Measurements from ENCODE around the gene MCL1.

The MCL1 gene

GRCh38 chr1:150551784-150552127 lies 27.7 kb downstream of the MCL1 start:
- no peaks in the 10 kb centered on the region; the same call in 1 of the 2 replicates for H3F3A ChIP-seq (ENCODE audit: insufficient read depth, low read length)
- H3K9ac ChIP-seq (ENCODE audit: low read length), result no peak overlapping the region
- H3K79me2 ChIP-seq (ENCODE audit: insufficient read depth, low read length), result no peaks in the 10 kb centered on the region
- no peak overlapping the region for H3K4me3 ChIP-seq (ENCODE audit: low read depth, low read length, poor library complexity, severe bottlenecking)
- H3K36me3 ChIP-seq (ENCODE audit: insufficient read depth, low read length), result no peaks in the 10 kb centered on the region
- H3K9me2 ChIP-seq (ENCODE audit: low read depth, low read length), result no peaks in the 10 kb centered on the region
- no peak for TF ChIP-seq EZH2 (IDR thresholded peaks at IDR 0.05; ENCODE audit: borderline replicate concordance, low read length)
- no peak for TF ChIP-seq CTCF (IDR thresholded peaks at IDR 0.05; ENCODE audit: low read length)
- no peak overlapping the region for H3K27ac ChIP-seq (ENCODE audit: low read depth, low read length, poor library complexity, severe bottlenecking)
- no peak overlapping the region for H2AFZ ChIP-seq (ENCODE audit: low read length)
- H3K9me3 ChIP-seq (ENCODE audit: low read length), result no peaks in the 10 kb centered on the region
- no peaks in the 10 kb centered on the region for H4K20me1 ChIP-seq (ENCODE audit: insufficient read depth, low read length)
- no peak overlapping the region for H3K4me2 ChIP-seq (ENCODE audit: low read length)
- peaks cover 5% of the 10 kb centered on the region; the same call in 1 of the 2 replicates for H3K27me3 ChIP-seq (ENCODE audit: insufficient read depth, low read length)
- H3K4me1 ChIP-seq (ENCODE audit: insufficient read depth, low read length, severe bottlenecking), result peaks cover 6% of the 10 kb centered on the region

GRCh38 chr1:150551051-150551783 lies 28.2 kb downstream of the MCL1 start:
- Histone ChIP-seq H3F3A (ENCODE audit: insufficient read depth, low read length) (no peaks in the 10 kb centered on the region; the same call in 1 of the 2 replicates), H3K4me1 (ENCODE audit: insufficient read depth, low read length, severe bottlenecking) (peaks cover 6% of the 10 kb centered on the region), H3K79me2 (ENCODE audit: insufficient read depth, low read length) (no peaks in the 10 kb centered on the region), H3K9me2 (ENCODE audit: low read depth, low read length) (no peaks in the 10 kb centered on the region), H2AFZ (ENCODE audit: low read length) (no peak overlapping the region), H3K9ac (ENCODE audit: low read length) (no peak overlapping the region), H3K36me3 (ENCODE audit: insufficient read depth, low read length) (no peaks in the 10 kb centered on the region), H3K4me3 (ENCODE audit: low read depth, low read length, poor library complexity, severe bottlenecking) (no peak overlapping the region), H4K20me1 (ENCODE audit: insufficient read depth, low read length) (no peaks in the 10 kb centered on the region), H3K27me3 (ENCODE audit: insufficient read depth, low read length) (peaks cover 5% of the 10 kb centered on the region; the same call in 1 of the 2 replicates), H3K4me2 (ENCODE audit: low read length) (no peak overlapping the region), H3K27ac (ENCODE audit: low read depth, low read length, poor library complexity, severe bottlenecking) (no peak overlapping the region), H3K9me3 (ENCODE audit: low read length) (no peaks in the 10 kb centered on the region)
- TF ChIP-seq CTCF (IDR thresholded peaks at IDR 0.05; ENCODE audit: low read length), result no peak
- TF ChIP-seq EZH2 (IDR thresholded peaks at IDR 0.05; ENCODE audit: borderline replicate concordance, low read length), result no peak

- no peak overlapping the region for H2AFZ ChIP-seq (ENCODE audit: low read length)
- no peaks in the 10 kb centered on the region for H3K9me2 ChIP-seq (ENCODE audit: low read depth, low read length)
- no peaks in the 10 kb centered on the region for H3K79me2 ChIP-seq (ENCODE audit: insufficient read depth, low read length)
- peaks cover 6% of the 10 kb centered on the region for H3K4me1 ChIP-seq (ENCODE audit: insufficient read depth, low read length, severe bottlenecking)
- H3K9ac ChIP-seq (ENCODE audit: low read length), result no peak overlapping the region
- peaks cover 5% of the 10 kb centered on the region; the same call in 1 of the 2 replicates for H3K27me3 ChIP-seq (ENCODE audit: insufficient read depth, low read length)
- no peaks in the 10 kb centered on the region; the same call in 1 of the 2 replicates for H3F3A ChIP-seq (ENCODE audit: insufficient read depth, low read length)
- H3K27ac ChIP-seq (ENCODE audit: low read depth, low read length, poor library complexity, severe bottlenecking), result no peak overlapping the region
- H3K4me3 ChIP-seq (ENCODE audit: low read depth, low read length, poor library complexity, severe bottlenecking), result no peak overlapping the region
- no peaks in the 10 kb centered on the region for H3K9me3 ChIP-seq (ENCODE audit: low read length)
- H4K20me1 ChIP-seq (ENCODE audit: insufficient read depth, low read length), result no peaks in the 10 kb centered on the region
- H3K4me2 ChIP-seq (ENCODE audit: low read length), result no peak overlapping the region
- TF ChIP-seq EZH2 (IDR thresholded peaks at IDR 0.05; ENCODE audit: borderline replicate concordance, low read length) (no peak), CTCF (IDR thresholded peaks at IDR 0.05; ENCODE audit: low read length) (no peak)
- no peaks in the 10 kb centered on the region for H3K36me3 ChIP-seq (ENCODE audit: insufficient read depth, low read length)
Observed at GRCh38 chr1:150550222-150551050, 29.0 kb downstream of the MCL1 start.
